Left renal pelvis (tissue), 4 donors: Measurements from ENCODE around the gene FBXO48. TPM values are rescaled to one million over a fixed set of nuclear protein-coding genes. Genes with fewer than 3 reads are reported as not detected.
"Not testable (repeated sequence)": the region's sequence is repeated elsewhere in the genome, so short reads cannot be mapped to it uniquely, and the experiment has no call there.

Experiments used
- DNase-seq, 4 donors: peaks; one replicate each; pipeline ENCODE4 v3.0.0-alpha.2; 2013; ENCODE audit warnings: low read depth in 4 of 4, low spot score in 3 of 4
- polyA plus RNA-seq, 4 donors: library from polyadenylated mRNA; unstranded; fragments of 120-200 nt; gene quantifications; one replicate each; pipeline ENCODE4 v1.2.1, GENCODE V29; 2013; ENCODE audit not compliant: insufficient read length in 4 of 4

The FBXO48 gene
- 1 to 10 TPM; 1.4 to 2.4 (median 2.0) TPM for polyA plus RNA-seq

- DNase-seq = peak; percentile 96 to 99 (median 98)
These were observed at the start of gene FBXO48, which contains the start of gene APLF for GRCh38 chr2:68467077-68467960. FBXO48 (minus strand) TSS chr2:68467294; CDS start chr2:68465145, 2,149 bp downstream. APLF (plus strand) TSS chr2:68467585; CDS start chr2:68467732, 147 bp downstream.

GRCh38 chr2:68516051-68516955, 49.2 kb upstream of the FBXO48 start:
- DNase-seq = no peak

- no peak for DNase-seq
These were observed 47.3 kb upstream of the FBXO48 start for GRCh38 chr2:68514316-68514929.

GRCh38 chr2:68512966-68513365, 45.9 kb upstream of the FBXO48 start:
- no peak for DNase-seq

- DNase-seq = no peak
These were observed 45.2 kb upstream of the FBXO48 start for GRCh38 chr2:68512326-68512725.

GRCh38 chr2:68506170-68506569, 39.1 kb upstream of the FBXO48 start:
- DNase-seq = no peak

GRCh38 chr2:68505603-68506159, 38.6 kb upstream of the FBXO48 start:
- no peak for DNase-seq

GRCh38 chr2:68501768-68502167, 34.7 kb upstream of the FBXO48 start:
- DNase-seq = no peak

- DNase-seq = no peak
These were observed 33.6 kb upstream of the FBXO48 start for GRCh38 chr2:68500649-68501048.

- no peak for DNase-seq
These were observed 32.0 kb upstream of the FBXO48 start for GRCh38 chr2:68499133-68499532.

- DNase-seq = no peak
These were observed 24.5 kb upstream of the FBXO48 start for GRCh38 chr2:68491582-68491981.

- DNase-seq = no peak
These were observed 22.2 kb upstream of the FBXO48 start for GRCh38 chr2:68489282-68489681.

GRCh38 chr2:68488605-68489004, 21.5 kb upstream of the FBXO48 start:
- not testable (repeated sequence) for DNase-seq

- DNase-seq = no peak
These were observed 20.8 kb upstream of the FBXO48 start for GRCh38 chr2:68487773-68488355.

- no peak for DNase-seq
These were observed 15.9 kb upstream of the FBXO48 start for GRCh38 chr2:68483011-68483410.

GRCh38 chr2:68482296-68482820, 15.3 kb upstream of the FBXO48 start:
- DNase-seq = no peak

- no peak for DNase-seq
These were observed 11.6 kb upstream of the FBXO48 start for GRCh38 chr2:68478688-68479087.

GRCh38 chr2:68476454-68476853, 9.4 kb upstream of the FBXO48 start:
- DNase-seq = no peak

GRCh38 chr2:68475576-68475975, 8.5 kb upstream of the FBXO48 start:
- no peak for DNase-seq

GRCh38 chr2:68475110-68475509, 8.0 kb upstream of the FBXO48 start:
- no peak for DNase-seq
